ENCODE measurements around the gene ASB10. TPM values are rescaled to one million over a fixed set of nuclear protein-coding genes. Genes with fewer than 3 reads are reported as not detected.

ASB10 gene
- total RNA-seq (2016; rRNA removed; fragmentation: Illumina TruSeq; extraction: Trizol) (not detected in 2 replicates), polyA plus RNA-seq (2011; rRNA removed) (not detected in 2 replicates), polyA minus RNA-seq (2011; rRNA and poly(A)+ RNA removed; ENCODE audit: low replicate concordance) (not detected in 2 replicates), Bru-seq, nascent RNA (not detected), BruChase-seq, experiment 1, labeled RNA remaining after a 6-hour chase (not detected), BruChase-seq, experiment 2, labeled RNA remaining after a 2-hour chase (not detected)
- not detected in 2 replicates for total RNA-seq (2016; cell fraction: cytosol; rRNA removed; fragmentation: Illumina TruSeq; extraction: Trizol; ENCODE audit: low read depth)
- total RNA-seq (2016; cell fraction: insoluble cytoplasmic fraction; rRNA removed; fragmentation: Illumina TruSeq; extraction: Trizol) = not detected in 2 replicates
- not detected in 2 replicates for total RNA-seq (2016; cell fraction: membrane; rRNA removed; fragmentation: Illumina TruSeq; extraction: Trizol)
- not detected in 2 replicates for total RNA-seq (2016; cell fraction: nucleus; rRNA removed; fragmentation: Illumina TruSeq; extraction: Trizol)
- not detected in 2 replicates for polyA plus RNA-seq (2011; cell fraction: cytosol; rRNA removed)
- polyA plus RNA-seq (2011; cell fraction: nucleus; rRNA removed) = not detected in 2 replicates
- not detected in 2 replicates for polyA plus RNA-seq (2012)
- not detected in 2 replicates for polyA plus RNA-seq (2016; cell fraction: cytosol; fragmentation: Illumina TruSeq; extraction: Trizol; ENCODE audit: low read depth)
- not detected in 2 replicates for polyA plus RNA-seq (2016; cell fraction: insoluble cytoplasmic fraction; fragmentation: Illumina TruSeq; extraction: Trizol; ENCODE audit: low read depth)
- polyA plus RNA-seq (2016; cell fraction: membrane; fragmentation: Illumina TruSeq; extraction: Trizol; ENCODE audit: low read depth) = not detected in 2 replicates
- not detected in 2 replicates for polyA plus RNA-seq (2016; cell fraction: nucleus; fragmentation: Illumina TruSeq; extraction: Trizol; ENCODE audit: insufficient read depth, low read depth)
- polyA minus RNA-seq (2011; cell fraction: cytosol; rRNA and poly(A)+ RNA removed) = not detected in 2 replicates
- polyA minus RNA-seq (2011; cell fraction: nucleus; rRNA and poly(A)+ RNA removed) = not detected in 2 replicates
- long read RNA-seq, experiment 1 = 0 reads
- long read RNA-seq, experiment 2 = 0 reads

DNA sequence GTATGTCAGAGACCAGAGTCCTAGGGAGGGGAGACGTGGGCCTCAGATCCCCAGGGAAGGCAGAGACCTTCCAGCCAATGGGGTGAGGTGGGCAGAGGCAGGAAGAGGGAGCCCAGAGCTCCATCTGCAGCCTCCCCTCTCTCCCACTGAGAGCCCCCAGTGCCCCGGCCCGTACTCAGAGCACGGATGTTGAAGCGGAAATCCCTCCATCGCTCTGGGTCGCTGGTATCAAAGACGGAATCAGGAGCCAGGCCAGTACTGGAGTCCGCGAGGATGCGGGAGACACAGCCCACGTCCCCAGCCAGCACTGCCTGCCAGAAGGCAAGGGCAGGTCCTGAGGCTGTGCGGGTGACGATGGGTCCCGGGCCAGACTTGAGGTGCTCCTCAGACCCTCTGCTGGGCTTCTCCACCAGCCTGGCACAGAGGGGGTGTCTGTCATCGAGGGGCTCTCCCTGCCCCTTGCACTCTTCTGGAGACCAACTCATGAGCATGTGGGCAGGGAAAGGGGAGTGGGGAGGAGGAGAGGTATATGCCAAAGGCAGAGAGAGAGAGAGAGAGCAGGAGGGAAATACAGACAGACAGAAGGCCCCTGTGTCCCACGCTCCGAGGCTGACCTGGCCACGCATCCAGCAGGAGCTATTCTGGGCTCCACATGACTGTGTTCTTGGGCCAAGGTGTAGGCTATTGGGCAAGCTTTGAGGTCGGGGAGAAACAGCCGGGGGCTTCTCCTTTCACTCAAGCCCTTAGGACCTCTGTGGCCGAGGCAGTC lies at the start of gene ASB10:
TSS of gene ASB10 (minus strand) at position 611 of the 769 bp plus-strand sequence. CDS start at position 491, 120 bp downstream.
- no TSS peak for BruUV-seq (replicated peaks)

GRCh38 chr7:151236406-151236805 lies 49.4 kb upstream of the ASB10 start:
- ChIA-PET CTCF (ENCODE audit: low intra/inter-chr PET ratio, low total read pairs) (no interaction called here), POLR2A (interaction anchor here (1.6 kb wide), 1 partner anchor 9 kb away, joined by 3 read pairs; the partner anchor contains the start of gene ABCF2)
- Histone ChIP-seq H3K79me2 (ENCODE audit: insufficient read depth, low read length) (peaks cover 22% of the 10 kb centered on the region), H3K27ac (ENCODE audit: extremely low read length, insufficient read depth, low read length) (no peak overlapping the region), H2AFZ (ENCODE audit: low read length) (no peak overlapping the region), H3K36me3 (replicated peaks in 1 of 2; ENCODE audit: control insufficient read depth in 1 of 2, insufficient read depth in 2 of 2, low read length in 2 of 2) (peaks cover 6 to 32% of the 10 kb centered on the region in 2 experiments; a peak in 4 of 5 replicates), H3K27me3 (ENCODE audit: control insufficient read depth in 1 of 2, insufficient read depth in 2 of 2, low read length in 2 of 2) (no peaks in the 10 kb centered on the region; a peak in 1 of 5 replicates), H3K9ac (ENCODE audit: insufficient read depth, low read depth, low read length) (no peak overlapping the region), H3K4me1 (ENCODE audit: insufficient read depth, low read length) (peaks cover 30% of the 10 kb centered on the region), H4K20me1 (ENCODE audit: insufficient read depth, low read length) (peaks cover 12% of the 10 kb centered on the region; the same call in 1 of the 2 replicates), H3K4me2 (ENCODE audit: low read depth, low read length) (no peak overlapping the region), H3K4me3 (replicated peaks in 1 of 3; ENCODE audit: insufficient read depth in 1 of 3, low read depth in 2 of 3, low read length in 3 of 3) (no peak overlapping the region), H3K9me3 (ENCODE audit: low read length) (no peaks in the 10 kb centered on the region)
- WGBS (ENCODE audit: low lambda C conversion rate) = 98% methylated on average over 10 of the region's 13 CpGs
- FAIRE-seq = no peak
- DNase-seq (ENCODE audit: low spot score) = no peak
- intact Hi-C loops (cut with micrococcal nuclease; ENCODE audit: unreplicated experiment) = no loop called here
- in situ Hi-C loops (cut with HindIII; ENCODE audit: extremely low pct_ligation_motif_present, low pct_unique_long_range_greater_than_20kb) = no loop called here
- TSS peak; percentile 1 for BruUV-seq (replicated peaks)
- ATAC-seq = no peak
- TF ChIP-seq GRHL1 (CRISPR knock-in tag; conservative IDR thresholded peaks at IDR 0.05) (no peak), EED (CRISPR knock-in tag; IDR thresholded peaks at IDR 0.05) (no peak), CHCHD3 (CRISPR knock-in tag; IDR thresholded peaks at IDR 0.05) (no peak), HMGA1 (CRISPR knock-in tag; conservative IDR thresholded peaks at IDR 0.05) (no peak), MBNL3 (CRISPR knock-in tag; conservative IDR thresholded peaks at IDR 0.05) (no peak)
- TF ChIP-seq, protein P1, sequence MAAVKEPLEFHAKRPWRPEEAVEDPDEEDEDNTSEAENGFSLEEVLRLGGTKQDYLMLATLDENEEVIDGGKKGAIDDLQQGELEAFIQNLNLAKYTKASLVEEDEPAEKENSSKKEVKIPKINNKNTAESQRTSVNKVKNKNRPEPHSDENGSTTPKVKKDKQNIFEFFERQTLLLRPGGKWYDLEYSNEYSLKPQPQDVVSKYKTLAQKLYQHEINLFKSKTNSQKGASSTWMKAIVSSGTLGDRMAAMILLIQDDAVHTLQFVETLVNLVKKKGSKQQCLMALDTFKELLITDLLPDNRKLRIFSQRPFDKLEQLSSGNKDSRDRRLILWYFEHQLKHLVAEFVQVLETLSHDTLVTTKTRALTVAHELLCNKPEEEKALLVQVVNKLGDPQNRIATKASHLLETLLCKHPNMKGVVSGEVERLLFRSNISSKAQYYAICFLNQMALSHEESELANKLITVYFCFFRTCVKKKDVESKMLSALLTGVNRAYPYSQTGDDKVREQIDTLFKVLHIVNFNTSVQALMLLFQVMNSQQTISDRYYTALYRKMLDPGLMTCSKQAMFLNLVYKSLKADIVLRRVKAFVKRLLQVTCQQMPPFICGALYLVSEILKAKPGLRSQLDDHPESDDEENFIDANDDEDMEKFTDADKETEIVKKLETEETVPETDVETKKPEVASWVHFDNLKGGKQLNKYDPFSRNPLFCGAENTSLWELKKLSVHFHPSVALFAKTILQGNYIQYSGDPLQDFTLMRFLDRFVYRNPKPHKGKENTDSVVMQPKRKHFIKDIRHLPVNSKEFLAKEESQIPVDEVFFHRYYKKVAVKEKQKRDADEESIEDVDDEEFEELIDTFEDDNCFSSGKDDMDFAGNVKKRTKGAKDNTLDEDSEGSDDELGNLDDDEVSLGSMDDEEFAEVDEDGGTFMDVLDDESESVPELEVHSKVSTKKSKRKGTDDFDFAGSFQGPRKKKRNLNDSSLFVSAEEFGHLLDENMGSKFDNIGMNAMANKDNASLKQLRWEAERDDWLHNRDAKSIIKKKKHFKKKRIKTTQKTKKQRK (IDR thresholded peaks at IDR 0.05; ENCODE audit: low read length) = no peak

More for the DNA sequence above, at the start of gene ASB10:
- no peak for TF ChIP-seq DR1 (CRISPR knock-in tag; IDR thresholded peaks at IDR 0.05)
- 26% methylated on average over 10 of the region's 22 CpGs for WGBS (ENCODE audit: low lambda C conversion rate)
- no peak within 1 kb of the TSS for H2AFZ ChIP-seq (ENCODE audit: low read length)
- peak; percentile 11; the same call in 1 of the 3 replicates for ATAC-seq
- no peak for DNase-seq (ENCODE audit: low spot score)
- CTCF ChIA-PET (ENCODE audit: low intra/inter-chr PET ratio, low total read pairs) = no interaction called here
- in situ Hi-C loops (cut with HindIII; ENCODE audit: extremely low pct_ligation_motif_present, low pct_unique_long_range_greater_than_20kb) (no loop called here), intact Hi-C loops (cut with micrococcal nuclease; ENCODE audit: unreplicated experiment) (no loop called here)
- POLR2A ChIA-PET = no interaction called here
- H4K20me1 ChIP-seq (ENCODE audit: insufficient read depth, low read length) = no peaks in the 10 kb centered on the region
- no peak within 1 kb of the TSS for H3K4me2 ChIP-seq (ENCODE audit: low read depth, low read length)
- no peak within 1 kb of the TSS for H3K27ac ChIP-seq (ENCODE audit: extremely low read length, insufficient read depth, low read length)
- H3K27me3 ChIP-seq (ENCODE audit: control insufficient read depth in 1 of 2, insufficient read depth in 2 of 2, low read length in 2 of 2) = peaks cover 1 to 37% of the 10 kb centered on the region in 2 experiments; a peak in 3 of 5 replicates
- no peak within 1 kb of the TSS for H3K4me3 ChIP-seq (replicated peaks in 1 of 3; ENCODE audit: insufficient read depth in 1 of 3, low read depth in 2 of 3, low read length in 3 of 3)
- H3K9ac ChIP-seq (ENCODE audit: insufficient read depth, low read depth, low read length) = no peak within 1 kb of the TSS
- H3K9me3 ChIP-seq (ENCODE audit: low read length) = no peaks in the 10 kb centered on the region
- H3K79me2 ChIP-seq (ENCODE audit: insufficient read depth, low read length) = no peaks in the 10 kb centered on the region
- no peak for FAIRE-seq
- no peaks in the 10 kb centered on the region for H3K4me1 ChIP-seq (ENCODE audit: insufficient read depth, low read length)
- no peaks in the 10 kb centered on the region for H3K36me3 ChIP-seq (replicated peaks in 1 of 2; ENCODE audit: control insufficient read depth in 1 of 2, insufficient read depth in 2 of 2, low read length in 2 of 2)
